Spleen (tissue), 11 donors: Measurements from ENCODE around the gene SMAD3. TPM values are rescaled to one million over a fixed set of nuclear protein-coding genes. Genes with fewer than 3 reads are reported as not detected.

Source experiments
- DNase-seq: peaks from one replicate; pipeline ENCODE4 v3.0.0-alpha.2; 2020
- H3K27ac ChIP-seq, 8 donors: fragments of 200-600 bp; sonication (generic) in 7 of 8; 1 replicate in 4 of 8; 2 replicates in 4 of 8; pipeline versions ENCODE4 v1.5.0 to v1.8.0; 2016 to 2021; ENCODE audit warnings: inconsistent platforms in 4 of 8, mild to moderate bottlenecking in 4 of 8, moderate library complexity in 1 of 8
- H3K27me3 ChIP-seq, 7 donors: fragments of 200-600 bp; sonication (generic) in 6 of 7; replicated peaks in 1 of 7; 1 replicate in 4 of 7; 2 replicates in 3 of 7; pipeline versions ENCODE4 v1.5.0 to v1.8.0; 2016 to 2021; ENCODE audit warnings: inconsistent platforms in 3 of 7, mild to moderate bottlenecking in 1 of 7
- H3K36me3 ChIP-seq, 6 donors: fragments of 200-600 bp; sonication (generic) in 5 of 6; 1 replicate in 4 of 6; 2 replicates in 2 of 6; pipeline versions ENCODE4 v1.5.0 to v1.8.0; 2016 to 2021; ENCODE audit warnings: inconsistent platforms in 2 of 6
- H3K4me1 ChIP-seq, 6 donors: fragments of 200-600 bp; sonication (generic) in 5 of 6; 1 replicate in 3 of 6; 2 replicates in 3 of 6; pipeline versions ENCODE4 v1.5.0 to v1.8.0; 2016 to 2021; ENCODE audit warnings: inconsistent platforms in 3 of 6
- H3K4me3 ChIP-seq, 8 donors: fragments of 200-600 bp; sonication (generic) in 7 of 8; 1 replicate in 4 of 8; 2 replicates in 4 of 8; pipeline versions ENCODE4 v1.5.0 to v1.8.0; 2016 to 2021; ENCODE audit warnings: inconsistent platforms in 4 of 8, mild to moderate bottlenecking in 4 of 8, moderate library complexity in 2 of 8
- H3K9me3 ChIP-seq, 8 donors: fragments of 200-600 bp; sonication (generic) in 7 of 8; 1 replicate in 4 of 8; 2 replicates in 4 of 8; pipeline versions ENCODE4 v1.5.0 to v1.8.0; 2016 to 2021; ENCODE audit warnings: inconsistent platforms in 4 of 8
- POLR2A ChIP-seq, 3 donors: fragments of 450-650 bp; IDR thresholded peaks; one replicate each; pipeline ENCODE4 v1.5.1; 2017; ENCODE audit warnings: antibody characterized with exemption in 3 of 3, mild to moderate bottlenecking in 1 of 3
- POLR2AphosphoS5 ChIP-seq, 3 donors: sonication (generic); formaldehyde crosslinking; IDR thresholded peaks; one replicate each; pipeline ENCODE4 v1.5.1; 2017; ENCODE audit warnings: antibody characterized with exemption in 3 of 3
- WGBS, 5 donors: extraction: QIAGEN DNeasy Blood & Tissue Kit in 3 of 5; methylation state at CpG; one replicate each; pipeline versions ENCODE4 v1.1.5 to v1.1.7; 2013 to 2018; 5-methylcytosine and 5-hydroxymethylcytosine counted together
- intact Hi-C: fragments of 100-400 bp; cut with DNase I; formaldehyde crosslinking; loops from one replicate; pipeline ENCODE4 v1.15.0; 2023; ENCODE audit warnings: low total_unique reads
- polyA plus RNA-seq, 3 donors: library from polyadenylated mRNA; stranded (reverse); fragments of 200-250 nt; gene quantifications; one replicate each; pipeline ENCODE4 v1.2.1, GENCODE V29; 2013
- total RNA-seq, 7 donors: library from RNA; depleted of rRNA in 3 of 7; stranded (reverse); fragments of >200 nt in 3 of 7; fragmentation: NEBNext Ultra II Directional in 4 of 7; extraction: Animal tissue kit (Norgen Biotek cat#: 25700) in 4 of 7; gene quantifications; one replicate each; pipeline versions ENCODE4 v1.1.0 to v1.2.1, GENCODE V29; 2016 to 2021
- TF ChIP-seq, protein P1 (sequence below), 11 experiments: fragments of 200-600 bp in 7 of 11; fragments of 450-650 bp in 4 of 11; sonication (generic) in 4 of 11; IDR thresholded peaks in 8 of 11; conservative IDR thresholded peaks in 3 of 11; 1 replicate in 7 of 11; 2 replicates in 4 of 11; pipeline versions ENCODE4 v1.4.0 to v1.8.0; 2016 to 2021; ENCODE audit warnings: antibody characterized with exemption in 11 of 11, inconsistent platforms in 4 of 11, mild to moderate bottlenecking in 1 of 11
- donor health status: healthy with polysubstance abuse.
- donor health status: DM: no; HTN: no; CAD: no; lungs with moderate emphysema.
- donor health status: DM: no; HTN: no; CAD: no.
- donor health status: Bipolar disorder and iron deficiency.
- donor health status: healthy.
- donor health status: DM: no; HTN: no; CAD: no.
- donor health status: DM: yes; HTN: yes; CAD: no.

The SMAD3 gene
- total and polyA plus RNA-seq, 10 donors, result 8.3 to 78.4 (median 33.7) TPM

DNA sequence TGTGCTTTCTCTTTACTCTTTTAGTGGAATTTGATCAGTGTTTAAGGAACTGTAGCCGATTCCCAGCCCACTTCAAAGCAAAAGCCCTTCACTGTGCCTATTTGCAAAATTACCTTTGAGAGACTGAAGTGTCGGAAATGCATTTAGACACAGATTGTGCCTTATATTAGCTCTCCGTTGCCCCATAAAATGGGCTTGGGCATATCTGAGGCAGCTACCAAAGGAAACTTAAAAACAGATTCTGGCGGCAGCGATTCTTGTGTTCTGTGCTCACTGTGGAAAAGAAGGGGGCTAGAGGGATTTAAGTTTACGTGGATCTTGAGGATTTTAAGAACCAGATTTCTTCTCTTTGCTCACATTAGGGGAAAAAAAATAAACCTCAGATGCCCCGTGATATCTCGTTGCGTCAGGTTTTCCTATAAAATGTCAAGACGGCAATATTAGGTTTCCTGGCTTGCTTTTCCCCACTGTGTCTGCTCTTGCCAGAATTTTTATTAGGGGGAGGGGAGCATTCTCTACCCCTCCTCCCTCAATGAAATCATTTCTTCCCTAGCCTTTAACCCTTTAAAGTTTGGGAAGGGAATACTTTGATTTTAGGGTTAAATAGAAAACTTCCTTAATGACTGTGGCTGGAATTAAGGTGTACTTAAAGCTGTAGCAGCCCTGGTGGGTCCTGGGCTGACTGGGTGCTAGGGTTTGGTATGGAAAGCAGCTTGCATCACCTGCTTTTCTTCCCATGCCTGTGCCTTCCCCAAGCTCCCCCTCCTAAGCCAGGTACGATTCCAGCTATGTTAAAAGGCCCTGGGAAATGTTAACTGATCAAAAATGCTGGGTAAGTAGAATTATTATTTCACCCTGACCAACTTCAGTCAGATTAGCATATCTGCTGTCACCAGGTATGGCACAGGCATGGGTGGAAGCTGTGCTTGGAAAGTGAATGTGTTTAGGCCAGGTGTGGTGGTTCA, 73.8 kb downstream of the SMAD3 start:
- H3K36me3 ChIP-seq, result no peaks in the 10 kb centered on the region
- H3K4me3 ChIP-seq, result no peak overlapping the region
- no peak for DNase-seq

DNA sequence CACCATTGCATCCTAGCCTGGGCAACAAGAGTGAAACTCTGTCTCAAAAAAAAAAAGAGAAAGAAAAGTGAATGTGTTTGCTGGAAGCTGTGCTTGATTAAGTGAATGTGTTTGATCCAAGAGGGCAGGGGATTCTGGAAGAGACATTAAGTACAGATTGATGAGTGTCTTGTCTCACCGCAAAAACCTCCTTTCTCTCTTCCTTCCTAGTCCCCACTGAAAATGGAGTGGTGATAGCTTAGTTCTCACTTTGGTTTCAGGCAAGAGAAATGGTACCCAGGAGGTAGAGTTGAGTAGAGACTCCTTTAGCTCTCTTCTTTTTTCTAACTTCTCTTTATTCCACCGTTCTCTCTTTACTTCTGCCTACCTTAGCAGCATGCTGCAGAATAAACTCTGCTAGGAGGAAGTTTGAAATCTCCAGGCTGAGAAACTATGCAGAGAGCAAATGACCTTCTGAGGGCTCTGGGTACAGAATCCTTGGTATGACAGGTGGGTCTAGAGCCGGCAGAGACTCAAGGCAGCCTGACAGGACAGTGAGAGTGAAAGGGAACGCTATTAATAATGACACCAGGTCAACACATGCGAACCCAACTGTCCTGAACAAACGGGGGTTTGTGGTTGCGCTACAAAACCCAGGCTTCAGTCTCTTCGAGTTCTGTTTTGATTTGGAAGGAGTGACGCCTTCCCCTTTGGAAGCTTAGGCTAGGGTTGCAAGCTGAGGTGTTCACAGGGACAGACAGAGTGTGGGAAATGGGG, 74.9 kb downstream of the SMAD3 start:
- H3K27me3 ChIP-seq, result no peaks in the 10 kb centered on the region
- no peaks in the 10 kb centered on the region for H3K36me3 ChIP-seq
- intact Hi-C loops, result no loop called here
- TF ChIP-seq, protein P1, sequence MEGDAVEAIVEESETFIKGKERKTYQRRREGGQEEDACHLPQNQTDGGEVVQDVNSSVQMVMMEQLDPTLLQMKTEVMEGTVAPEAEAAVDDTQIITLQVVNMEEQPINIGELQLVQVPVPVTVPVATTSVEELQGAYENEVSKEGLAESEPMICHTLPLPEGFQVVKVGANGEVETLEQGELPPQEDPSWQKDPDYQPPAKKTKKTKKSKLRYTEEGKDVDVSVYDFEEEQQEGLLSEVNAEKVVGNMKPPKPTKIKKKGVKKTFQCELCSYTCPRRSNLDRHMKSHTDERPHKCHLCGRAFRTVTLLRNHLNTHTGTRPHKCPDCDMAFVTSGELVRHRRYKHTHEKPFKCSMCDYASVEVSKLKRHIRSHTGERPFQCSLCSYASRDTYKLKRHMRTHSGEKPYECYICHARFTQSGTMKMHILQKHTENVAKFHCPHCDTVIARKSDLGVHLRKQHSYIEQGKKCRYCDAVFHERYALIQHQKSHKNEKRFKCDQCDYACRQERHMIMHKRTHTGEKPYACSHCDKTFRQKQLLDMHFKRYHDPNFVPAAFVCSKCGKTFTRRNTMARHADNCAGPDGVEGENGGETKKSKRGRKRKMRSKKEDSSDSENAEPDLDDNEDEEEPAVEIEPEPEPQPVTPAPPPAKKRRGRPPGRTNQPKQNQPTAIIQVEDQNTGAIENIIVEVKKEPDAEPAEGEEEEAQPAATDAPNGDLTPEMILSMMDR (IDR thresholded peaks at IDR 0.05 in 8 of 11, conservative IDR thresholded peaks at IDR 0.05 in 3 of 11), result no peak
- TF ChIP-seq POLR2AphosphoS5 (IDR thresholded peaks at IDR 0.05) (no peak), POLR2A (IDR thresholded peaks at IDR 0.05) (no peak)
- no peak for DNase-seq
- 49 to 63% (median 58%) methylated on average over 9 of the region's 9 CpGs for WGBS, 5 donors
- no peaks in the 10 kb centered on the region for H3K9me3 ChIP-seq
- peaks cover 27 to 100% (median 90%) of the 10 kb centered on the region in 6 donors for H3K4me1 ChIP-seq
- peak overlapping the region in 3 of 8 donors; percentile 0 to 57 (median 15) for H3K27ac ChIP-seq
- H3K4me3 ChIP-seq, result no peak overlapping the region

More for the DNA sequence above, 73.8 kb downstream of the SMAD3 start:
- 86 to 91% (median 88%) methylated on average over 11 of the region's 11 CpGs for WGBS, 5 donors
- intact Hi-C loops, result no loop called here
- no peaks in the 10 kb centered on the region for H3K27me3 ChIP-seq
- TF ChIP-seq POLR2A (IDR thresholded peaks at IDR 0.05) (no peak), POLR2AphosphoS5 (IDR thresholded peaks at IDR 0.05) (no peak)
- TF ChIP-seq, protein P1 (IDR thresholded peaks at IDR 0.05 in 8 of 11, conservative IDR thresholded peaks at IDR 0.05 in 3 of 11), result no peak
- peak overlapping the region in 7 of 8 donors; percentile 41 to 69 (median 64) for H3K27ac ChIP-seq
- peaks cover 37 to 100% (median 90%) of the 10 kb centered on the region in 6 donors for H3K4me1 ChIP-seq
- no peaks in the 10 kb centered on the region for H3K9me3 ChIP-seq

- H3K27ac ChIP-seq, result no peak overlapping the region
Observed at GRCh38 chr15:67142092-67142766, 76.8 kb downstream of the SMAD3 start.

More at GRCh38 chr15:67142092-67142766, 76.8 kb downstream of the SMAD3 start:
- DNase-seq, result no peak
- Histone ChIP-seq H3K27me3 (no peaks in the 10 kb centered on the region), H3K36me3 (no peaks in the 10 kb centered on the region), H3K4me1 (peaks cover 32 to 100% (median 92%) of the 10 kb centered on the region in 6 donors), H3K9me3 (no peaks in the 10 kb centered on the region), H3K4me3 (no peak overlapping the region)
- TF ChIP-seq, protein P1 (IDR thresholded peaks at IDR 0.05 in 8 of 11, conservative IDR thresholded peaks at IDR 0.05 in 3 of 11), result no peak
- TF ChIP-seq POLR2AphosphoS5 (IDR thresholded peaks at IDR 0.05) (no peak), POLR2A (IDR thresholded peaks at IDR 0.05) (no peak)
- WGBS, 5 donors, result 89 to 95% (median 90%) methylated on average over 7 of the region's 7 CpGs
- intact Hi-C loops, result no loop called here
